ENCODE measurements around the gene CYTIP. TPM values are rescaled to one million over a fixed set of nuclear protein-coding genes. Genes with fewer than 3 reads are reported as not detected.
"Not testable (repeated sequence)": the region's sequence is repeated elsewhere in the genome, so short reads cannot be mapped to it uniquely, and the experiment has no call there.

The CYTIP gene
- total RNA-seq, 4 donors from 2014 or later, result 2.6 to 14.1 (median 3.4) TPM

DNA sequence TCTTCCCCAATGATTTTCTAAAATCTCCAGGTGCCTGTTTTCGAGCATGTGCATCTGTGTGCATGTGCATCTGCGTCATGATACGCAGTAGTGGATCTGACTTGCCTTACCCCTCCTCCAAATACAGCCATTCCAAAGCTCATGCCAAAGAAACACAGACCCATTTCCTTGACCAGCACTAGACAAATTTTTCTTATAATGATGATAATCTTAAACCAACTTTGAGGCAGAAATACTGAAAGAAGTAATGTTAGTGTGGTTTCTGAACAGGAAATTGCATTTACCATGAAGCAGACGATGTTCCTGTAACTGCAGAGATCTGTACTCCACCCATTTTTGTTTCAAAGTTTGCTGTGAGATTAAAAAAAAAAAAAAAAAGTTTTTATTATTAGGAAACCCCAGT is 25.6 kb downstream of the CYTIP start:
- Histone ChIP-seq H3K4me3 (no peak overlapping the region), H3K27ac (replicated peaks in 1 of 4) (peak overlapping the region in 1 of 4 donors; percentile 21), H3K36me3 (no peaks in the 10 kb centered on the region), H3K9me3 (no peaks in the 10 kb centered on the region), H3K4me1 (no peaks in the 10 kb centered on the region), H3K27me3 (no peaks in the 10 kb centered on the region)
- 80% methylated on average over 4 of the region's 4 CpGs for WGBS
- intact Hi-C loops (cut with DNase I), result no loop called here
- no peak for DNase-seq (ENCODE audit: extremely low spot score)
- TF ChIP-seq, protein P1, sequence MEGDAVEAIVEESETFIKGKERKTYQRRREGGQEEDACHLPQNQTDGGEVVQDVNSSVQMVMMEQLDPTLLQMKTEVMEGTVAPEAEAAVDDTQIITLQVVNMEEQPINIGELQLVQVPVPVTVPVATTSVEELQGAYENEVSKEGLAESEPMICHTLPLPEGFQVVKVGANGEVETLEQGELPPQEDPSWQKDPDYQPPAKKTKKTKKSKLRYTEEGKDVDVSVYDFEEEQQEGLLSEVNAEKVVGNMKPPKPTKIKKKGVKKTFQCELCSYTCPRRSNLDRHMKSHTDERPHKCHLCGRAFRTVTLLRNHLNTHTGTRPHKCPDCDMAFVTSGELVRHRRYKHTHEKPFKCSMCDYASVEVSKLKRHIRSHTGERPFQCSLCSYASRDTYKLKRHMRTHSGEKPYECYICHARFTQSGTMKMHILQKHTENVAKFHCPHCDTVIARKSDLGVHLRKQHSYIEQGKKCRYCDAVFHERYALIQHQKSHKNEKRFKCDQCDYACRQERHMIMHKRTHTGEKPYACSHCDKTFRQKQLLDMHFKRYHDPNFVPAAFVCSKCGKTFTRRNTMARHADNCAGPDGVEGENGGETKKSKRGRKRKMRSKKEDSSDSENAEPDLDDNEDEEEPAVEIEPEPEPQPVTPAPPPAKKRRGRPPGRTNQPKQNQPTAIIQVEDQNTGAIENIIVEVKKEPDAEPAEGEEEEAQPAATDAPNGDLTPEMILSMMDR (IDR thresholded peaks at IDR 0.05), result no peak
- TF ChIP-seq POLR2AphosphoS5 (IDR thresholded peaks at IDR 0.05) (no peak), EP300 (IDR thresholded peaks at IDR 0.05) (no peak), POLR2A (IDR thresholded peaks at IDR 0.05; ENCODE audit: low read depth) (no peak)

DNA sequence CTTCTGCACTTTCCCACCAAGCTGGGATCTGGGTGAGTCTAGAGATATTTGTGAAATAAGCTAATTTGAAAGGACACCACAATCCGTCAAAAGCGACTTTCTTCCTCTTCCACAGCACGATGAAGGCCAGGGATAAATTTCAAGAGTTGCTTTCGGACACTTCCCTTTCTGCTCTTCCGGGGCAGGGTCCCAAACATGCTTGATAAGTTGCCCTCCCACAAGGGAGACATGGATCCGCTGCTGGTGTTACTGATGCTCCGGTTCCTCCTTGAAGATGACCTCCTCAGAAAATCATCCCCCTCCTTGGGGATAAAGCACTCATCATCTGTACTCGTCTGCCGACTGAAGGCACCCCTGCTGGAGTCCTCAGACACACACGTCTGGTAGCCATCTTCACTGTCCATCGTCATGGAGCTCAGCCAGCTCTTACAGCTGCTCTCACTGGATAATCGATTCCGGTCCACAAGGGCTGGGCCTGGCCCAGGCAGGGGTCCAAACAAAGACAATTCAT is 28.2 kb downstream of the CYTIP start:
- 69% methylated on average over 13 of the region's 13 CpGs for WGBS
- intact Hi-C loops (cut with DNase I), result no loop called here
- Histone ChIP-seq H3K4me1 (no peaks in the 10 kb centered on the region), H3K27ac (replicated peaks in 1 of 4) (no peak overlapping the region), H3K27me3 (no peaks in the 10 kb centered on the region), H3K36me3 (no peaks in the 10 kb centered on the region), H3K4me3 (no peak overlapping the region), H3K9me3 (no peaks in the 10 kb centered on the region)
- TF ChIP-seq POLR2AphosphoS5 (IDR thresholded peaks at IDR 0.05) (no peak), POLR2A (IDR thresholded peaks at IDR 0.05; ENCODE audit: low read depth) (no peak), EP300 (IDR thresholded peaks at IDR 0.05) (no peak)
- TF ChIP-seq, protein P1 (IDR thresholded peaks at IDR 0.05), result no peak
- no peak for DNase-seq (ENCODE audit: extremely low spot score)

GRCh38 chr2:157414050-157414449 is 29.8 kb downstream of the CYTIP start:
- no peaks in the 10 kb centered on the region for H3K27me3 ChIP-seq
- H3K9me3 ChIP-seq, result no peaks in the 10 kb centered on the region
- H3K27ac ChIP-seq (replicated peaks in 1 of 4), result no peak overlapping the region
- no peaks in the 10 kb centered on the region for H3K36me3 ChIP-seq
- TF ChIP-seq POLR2AphosphoS5 (IDR thresholded peaks at IDR 0.05), result no peak
- no peak for TF ChIP-seq EP300 (IDR thresholded peaks at IDR 0.05)
- intact Hi-C loops (cut with DNase I), result no loop called here
- H3K4me1 ChIP-seq, result no peaks in the 10 kb centered on the region
- 90% methylated on average over 1 of the region's 1 CpG for WGBS
- H3K4me3 ChIP-seq, result no peak overlapping the region
- DNase-seq (ENCODE audit: extremely low spot score), result no peak

- H3K9me3 ChIP-seq, result no peaks in the 10 kb centered on the region
- no peaks in the 10 kb centered on the region for H3K27me3 ChIP-seq
- H3K4me1 ChIP-seq, result no peaks in the 10 kb centered on the region
- TF ChIP-seq EP300 (IDR thresholded peaks at IDR 0.05), result no peak
- TF ChIP-seq, protein P1 (IDR thresholded peaks at IDR 0.05), result no peak
- TF ChIP-seq POLR2A (IDR thresholded peaks at IDR 0.05; ENCODE audit: low read depth), result no peak
- TF ChIP-seq POLR2AphosphoS5 (IDR thresholded peaks at IDR 0.05), result no peak
- H3K4me3 ChIP-seq, result no peak overlapping the region
- no peak overlapping the region for H3K27ac ChIP-seq (replicated peaks in 1 of 4)
- no peak for DNase-seq (ENCODE audit: extremely low spot score)
- intact Hi-C loops (cut with DNase I), result no loop called here
- H3K36me3 ChIP-seq, result no peaks in the 10 kb centered on the region
- WGBS, result 76% methylated on average over 4 of the region's 4 CpGs
Measured at GRCh38 chr2:157413326-157414035, 30.4 kb downstream of the CYTIP start.

- no peaks in the 10 kb centered on the region for H3K4me1 ChIP-seq
- no peak overlapping the region for H3K27ac ChIP-seq (replicated peaks in 1 of 4)
- no peaks in the 10 kb centered on the region for H3K36me3 ChIP-seq
- H3K9me3 ChIP-seq, result no peaks in the 10 kb centered on the region
- 94% methylated on average over 3 of the region's 3 CpGs for WGBS
- DNase-seq (ENCODE audit: extremely low spot score), result no peak
- H3K4me3 ChIP-seq, result no peak overlapping the region
- TF ChIP-seq POLR2AphosphoS5 (IDR thresholded peaks at IDR 0.05) (no peak), POLR2A (IDR thresholded peaks at IDR 0.05; ENCODE audit: low read depth) (no peak)
- TF ChIP-seq, protein P1 (IDR thresholded peaks at IDR 0.05), result no peak
- H3K27me3 ChIP-seq, result no peaks in the 10 kb centered on the region
- intact Hi-C loops (cut with DNase I), result no loop called here
Measured at GRCh38 chr2:157411624-157412336, 32.1 kb downstream of the CYTIP start.

DNA sequence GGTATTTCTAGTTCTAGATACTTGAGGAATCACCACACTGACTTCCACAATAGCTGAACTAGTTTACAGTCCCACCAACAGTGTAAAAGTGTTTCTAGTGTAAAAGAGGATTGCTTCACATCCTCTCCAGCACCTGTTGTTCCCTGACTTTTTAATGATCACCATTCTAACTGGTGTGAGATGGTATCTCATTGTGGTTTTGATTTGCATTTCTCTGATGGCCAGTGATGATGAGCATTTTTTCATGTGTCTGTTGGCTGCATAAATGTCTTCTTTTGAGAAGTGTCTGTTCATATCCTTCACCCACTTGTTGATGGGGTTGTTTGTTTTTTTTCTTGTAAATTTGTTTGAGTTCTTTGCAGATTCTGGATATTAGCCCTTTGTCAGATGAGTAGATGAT is 38.5 kb downstream of the CYTIP start:
- DNase-seq (ENCODE audit: extremely low spot score); intact Hi-C loops (cut with DNase I); H3K36me3 ChIP-seq; H3K9me3 ChIP-seq; H3K27ac ChIP-seq (replicated peaks in 1 of 4); H3K27me3 ChIP-seq; H3K4me3 ChIP-seq; H3K4me1 ChIP-seq: not testable (repeated sequence)
